ENCODE data around the gene RFX8. TPM values are rescaled to one million over a fixed set of nuclear protein-coding genes. Genes with fewer than 3 reads are reported as not detected.
A peak's percentile ranks its signal among the peaks of the same experiment; 100 is the strongest.

Gene RFX8
- total and polyA plus RNA-seq, 2 of the 8 experiments (the other 6 are each of a cell fraction or from before 2014, with no cell fraction given): 0.60 to 0.97 TPM

DNA sequence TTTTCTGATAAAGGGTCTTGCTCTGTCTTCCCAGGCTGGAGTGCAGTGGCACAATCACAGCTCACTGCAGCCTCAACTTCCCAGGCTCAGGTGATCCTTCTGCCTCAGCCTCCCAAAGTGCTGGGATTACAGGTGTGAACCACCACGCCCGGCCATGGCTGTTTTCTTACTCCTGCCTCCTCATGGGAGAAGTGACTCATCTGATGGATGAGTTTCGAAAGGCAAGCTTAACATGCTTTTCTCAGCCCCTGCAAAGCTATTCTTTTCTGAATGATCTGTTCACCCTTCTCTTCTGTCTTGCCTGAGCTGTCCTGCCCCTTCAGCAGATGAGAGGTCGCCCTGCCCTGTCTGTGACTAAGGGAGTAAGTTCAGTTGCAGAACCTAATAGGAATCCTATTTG is 86.7 kb downstream of the RFX8 start:
- no peak overlapping the region for H3K23ac ChIP-seq (ENCODE audit: insufficient read length)
- CTCF ChIA-PET (ENCODE audit: partially characterized antibody): interaction anchor here (0.6 to 4.1 kb wide), 21 partner anchors 10 to 443 kb away, joined by 3 to 48 read pairs (median 4); no protein-coding TSS in a partner anchor
- no peak overlapping the region for H3K4ac ChIP-seq (replicated peaks; ENCODE audit: insufficient read length, low read depth, low read length)
- H4K91ac ChIP-seq (replicated peaks; ENCODE audit: insufficient read length, low read length): no peak overlapping the region
- no peak overlapping the region for H3K4me3 ChIP-seq (ENCODE audit: extremely low read depth in 1 of 4, insufficient read depth in 2 of 4, low read depth in 3 of 4, low read length in 4 of 4)
- DNase-seq (ENCODE audit: low read depth in 1 of 2, low spot score in 2 of 2) (no peak), FAIRE-seq (no peak)
- no peak overlapping the region for H2BK5ac ChIP-seq (ENCODE audit: low read depth, low read length)
- H2AK5ac ChIP-seq (ENCODE audit: low read depth, low read length): no peak overlapping the region
- POLR2A ChIA-PET (ENCODE audit: partially characterized antibody): no interaction called here
- no peak overlapping the region for H2BK120ac ChIP-seq (replicated peaks; ENCODE audit: low read depth, low read length)
- H3K36me3 ChIP-seq (ENCODE audit: control insufficient read depth in 2 of 4, insufficient read depth in 4 of 4, low read length in 3 of 4): no peaks in the 10 kb centered on the region
- H3K56ac ChIP-seq (replicated peaks; ENCODE audit: insufficient read length, low read depth, low read length): no peak overlapping the region
- no peaks in the 10 kb centered on the region for H3K79me2 ChIP-seq (ENCODE audit: control insufficient read depth in 1 of 2, insufficient read depth in 2 of 2, low read length in 2 of 2)
- no peak overlapping the region for H2AFZ ChIP-seq (ENCODE audit: low read length)
- no peak overlapping the region for H2BK20ac ChIP-seq (ENCODE audit: low read length)
- no peak overlapping the region for H2BK12ac ChIP-seq (ENCODE audit: low read depth, low read length)
- peaks cover 10% of the 10 kb centered on the region for H3K23me2 ChIP-seq (ENCODE audit: low read depth, low read length)
- TF ChIP-seq CEBPB (IDR thresholded peaks at IDR 0.05; ENCODE audit: low read depth, low read length): no peak
- no peak for TF ChIP-seq CBX8 (IDR thresholded peaks at IDR 0.05; ENCODE audit: borderline replicate concordance, low read depth, low read length)
- no peak for TF ChIP-seq HDAC6 (IDR thresholded peaks at IDR 0.05; ENCODE audit: low read depth, low read length)
- TF ChIP-seq POLR2AphosphoS5 (IDR thresholded peaks at IDR 0.05; ENCODE audit: low read depth, low read length): no peak
- TF ChIP-seq, protein P1, sequence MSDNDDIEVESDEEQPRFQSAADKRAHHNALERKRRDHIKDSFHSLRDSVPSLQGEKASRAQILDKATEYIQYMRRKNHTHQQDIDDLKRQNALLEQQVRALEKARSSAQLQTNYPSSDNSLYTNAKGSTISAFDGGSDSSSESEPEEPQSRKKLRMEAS (IDR thresholded peaks at IDR 0.05): no peak
- TF ChIP-seq SUZ12 (IDR thresholded peaks at IDR 0.05; ENCODE audit: low read length): no peak
- TF ChIP-seq CHD2 (IDR thresholded peaks at IDR 0.05; ENCODE audit: low read length): no peak
- H3K18ac ChIP-seq (ENCODE audit: extremely low read depth, low read length): no peak overlapping the region
- H2BK15ac ChIP-seq (ENCODE audit: low read length): no peak overlapping the region
- no peaks in the 10 kb centered on the region for H3K9me3 ChIP-seq (ENCODE audit: insufficient read depth in 2 of 2, low read depth in 1 of 2, low read length in 1 of 2)
- H3K27ac ChIP-seq (ENCODE audit: low read depth, low read length): no peak overlapping the region
- no peak overlapping the region for H4K8ac ChIP-seq (ENCODE audit: extremely low read depth, insufficient read depth, low read length)
- no peaks in the 10 kb centered on the region for H3K79me1 ChIP-seq (ENCODE audit: low read depth, low read length)
- peaks cover 0 to 4% (median 3%) of the 10 kb centered on the region in 4 experiments; a peak in 1 of 7 replicates for H3K4me1 ChIP-seq (replicated peaks in 1 of 4; ENCODE audit: control insufficient read depth in 3 of 4, insufficient read depth in 4 of 4, low read length in 3 of 4)
- 88% methylated on average over 4 of the region's 4 CpGs; no CpG with 5 or more reads in 1 of the 2 experiments for WGBS, 2 experiments (ENCODE audit: extremely low coverage in 1 of 2, insufficient coverage in 1 of 2, insufficient read length in 1 of 2, insufficient replicate concordance in 2 of 2, low coverage in 1 of 2, low lambda C conversion rate in 2 of 2, missing lambda C conversion rate in 1 of 2)
- H4K5ac ChIP-seq (ENCODE audit: insufficient read length, low read depth, low read length): no peak overlapping the region
- H3K4me2 ChIP-seq (ENCODE audit: insufficient read depth in 1 of 2, low read depth in 2 of 2, low read length in 2 of 2): peak overlapping the region in 1 of 2 experiments; percentile 97; a peak in 1 of 4 replicates
- no peak overlapping the region for H3K14ac ChIP-seq (ENCODE audit: insufficient read length)
- no peak overlapping the region for H3K9ac ChIP-seq (replicated peaks in 1 of 4; ENCODE audit: extremely low read depth in 1 of 4, low read depth in 3 of 4, low read length in 3 of 4)
- H4K20me1 ChIP-seq (replicated peaks in 1 of 2; ENCODE audit: control insufficient read depth in 1 of 2, insufficient read depth in 2 of 2, low read length in 2 of 2): no peaks in the 10 kb centered on the region
- peaks cover 16 to 35% (median 27%) of the 10 kb centered on the region in 4 experiments for H3K27me3 ChIP-seq (replicated peaks in 1 of 4; ENCODE audit: control insufficient read depth in 3 of 4, extremely low read depth in 1 of 4, insufficient read depth in 3 of 4, low read length in 3 of 4)

All from H1 (cell line).